ENCODE measurements around the gene LGR5.

Gene LGR5

DNA sequence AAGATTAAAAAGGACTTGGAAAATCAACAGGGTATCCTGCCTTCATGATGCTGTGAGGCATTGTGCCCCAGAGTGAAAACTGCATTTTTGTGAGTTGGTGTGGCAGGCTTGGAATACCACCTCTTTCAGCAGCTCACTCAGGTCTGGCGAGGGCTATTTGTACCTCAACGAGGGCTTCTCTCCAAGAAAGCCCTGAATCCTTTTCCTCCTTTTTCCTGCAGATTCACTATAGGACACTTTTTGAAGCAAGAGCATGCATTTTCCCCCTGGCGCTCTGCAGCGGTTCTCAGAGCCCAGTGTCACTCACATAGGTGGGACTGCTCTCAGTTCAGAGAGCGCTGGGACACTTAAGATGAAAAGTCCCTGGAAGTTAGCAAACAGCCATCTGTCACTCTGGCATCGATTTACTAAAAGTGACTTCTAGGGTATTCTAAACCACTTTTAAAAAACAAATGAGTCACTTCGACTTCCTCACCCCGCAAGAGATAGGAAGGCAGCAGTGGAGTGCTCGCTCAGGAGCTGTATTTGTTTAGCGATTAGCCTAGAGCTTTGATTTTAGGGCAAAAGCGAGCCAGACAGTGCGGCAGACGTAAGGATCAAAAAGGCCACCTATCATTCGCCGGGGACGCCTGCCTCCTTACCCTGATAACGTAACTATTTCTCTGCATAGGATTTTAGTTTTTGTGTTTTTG lies 782 bp upstream of the LGR5 start:
- DNase-seq (ENCODE audit: low read depth in 4 of 4, low spot score in 1 of 4): no peak

GRCh38 chr12:71439362-71439612 lies 311 bp upstream of the LGR5 start:
- DNase-seq (ENCODE audit: low read depth in 4 of 4, low spot score in 1 of 4): no peak

GRCh38 chr12:71440345-71440762 lies 756 bp downstream of the LGR5 start:
- DNase-seq (ENCODE audit: low read depth in 4 of 4, low spot score in 1 of 4): no peak

- no peak for DNase-seq (ENCODE audit: low read depth in 4 of 4, low spot score in 1 of 4)
These were observed 1.5 kb downstream of the LGR5 start for GRCh38 chr12:71440763-71441748.

DNA sequence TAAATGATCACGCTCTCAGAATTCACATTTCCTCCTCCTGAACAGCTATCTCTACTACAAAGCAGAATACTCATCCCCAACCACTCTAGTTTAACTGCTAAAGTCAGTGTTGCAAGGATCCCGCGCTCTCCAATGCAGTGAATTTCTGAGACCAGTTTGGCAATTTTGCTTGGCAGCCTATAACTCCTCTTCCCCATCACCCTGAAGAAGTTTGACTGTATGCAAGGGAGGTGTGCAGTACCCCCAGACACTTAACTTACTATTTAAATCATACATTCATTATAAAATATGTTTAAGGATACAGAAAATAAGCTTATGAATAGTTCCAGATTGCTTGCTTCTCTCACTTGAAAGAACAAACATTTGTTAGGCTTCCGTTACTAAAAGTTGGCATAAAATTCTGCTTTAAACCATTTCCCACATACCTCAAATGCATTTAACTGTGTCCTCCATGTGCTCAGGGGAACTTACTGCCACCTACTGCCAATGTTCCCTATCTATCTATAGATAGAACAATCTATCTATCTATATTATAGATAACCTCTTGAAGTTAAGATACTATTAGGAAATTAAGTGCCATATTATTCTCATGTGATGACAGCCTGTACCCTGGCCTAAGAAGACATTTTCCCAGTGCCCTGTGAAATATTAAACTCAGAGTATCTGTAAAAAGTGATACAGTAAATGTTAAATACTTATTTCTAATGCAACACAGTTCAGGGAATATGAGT lies 2.4 kb downstream of the LGR5 start:
- DNase-seq (ENCODE audit: low read depth in 4 of 4, low spot score in 1 of 4): no peak

GRCh38 chr12:71442567-71442931 lies 3.0 kb downstream of the LGR5 start:
- DNase-seq (ENCODE audit: low read depth in 4 of 4, low spot score in 1 of 4): no peak

DNA sequence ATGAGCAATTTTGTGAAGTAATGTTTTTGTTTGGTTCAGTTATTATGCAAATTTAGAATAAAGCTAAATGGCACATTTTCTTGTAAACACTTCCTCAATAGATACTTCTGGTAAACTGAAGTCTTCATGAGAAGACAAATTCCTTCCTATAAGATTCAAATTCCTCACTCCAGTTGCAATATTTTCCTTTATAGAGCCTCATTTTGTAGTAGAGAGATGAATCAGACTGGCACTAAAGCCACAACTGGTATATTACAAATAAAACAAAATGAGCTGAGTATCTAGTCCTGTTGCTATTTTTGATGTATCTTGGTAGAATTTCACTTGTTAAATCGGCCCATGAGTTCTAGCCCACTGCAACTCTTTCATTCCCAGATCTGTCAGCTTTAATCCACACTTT lies 5.5 kb downstream of the LGR5 start:
- DNase-seq (ENCODE audit: low read depth in 4 of 4, low spot score in 1 of 4): no peak

DNA sequence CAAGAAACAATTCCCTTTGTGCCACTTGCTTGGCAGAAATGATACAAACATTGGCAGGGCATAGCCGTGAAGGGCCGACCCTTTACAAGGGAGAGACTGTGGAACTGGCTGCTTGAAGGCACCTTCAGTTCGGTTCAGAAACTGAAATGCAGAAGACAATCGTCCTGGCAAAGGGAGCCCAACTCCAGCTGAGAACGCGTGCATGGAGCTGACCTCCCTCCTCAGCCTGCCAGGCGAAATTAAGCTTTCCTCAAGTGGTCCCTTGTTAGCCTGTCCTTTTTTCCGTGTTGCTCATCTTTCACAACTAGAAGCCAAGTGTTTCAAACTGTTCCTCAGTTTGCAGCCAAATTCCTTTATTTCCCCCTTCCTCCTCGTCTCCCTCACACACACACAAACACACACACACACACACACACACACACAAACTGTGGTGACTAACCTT lies 8.1 kb downstream of the LGR5 start:
- no peak for DNase-seq (ENCODE audit: low read depth in 4 of 4, low spot score in 1 of 4)

DNA sequence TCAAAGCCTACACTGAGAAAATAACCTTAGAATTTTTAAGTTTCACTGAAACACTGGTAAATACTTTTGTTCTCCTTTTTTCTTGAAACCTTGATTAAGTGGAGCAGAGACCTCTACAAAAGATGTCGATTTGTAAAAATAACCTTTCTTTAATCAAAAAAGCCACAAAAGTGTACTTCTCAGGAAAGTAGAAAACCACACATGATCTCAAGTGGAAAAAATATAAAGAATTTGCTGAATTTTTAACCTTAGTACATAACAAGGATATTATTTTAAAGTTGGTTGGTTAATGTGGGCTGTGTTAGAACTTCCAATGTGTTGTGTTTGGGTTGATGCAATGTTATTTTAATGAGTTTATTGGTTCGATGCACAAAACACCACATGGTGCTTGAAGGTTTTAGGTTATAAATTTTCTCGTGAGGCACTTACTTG lies 8.6 kb downstream of the LGR5 start:
- no peak for DNase-seq (ENCODE audit: low read depth in 4 of 4, low spot score in 1 of 4)

DNA sequence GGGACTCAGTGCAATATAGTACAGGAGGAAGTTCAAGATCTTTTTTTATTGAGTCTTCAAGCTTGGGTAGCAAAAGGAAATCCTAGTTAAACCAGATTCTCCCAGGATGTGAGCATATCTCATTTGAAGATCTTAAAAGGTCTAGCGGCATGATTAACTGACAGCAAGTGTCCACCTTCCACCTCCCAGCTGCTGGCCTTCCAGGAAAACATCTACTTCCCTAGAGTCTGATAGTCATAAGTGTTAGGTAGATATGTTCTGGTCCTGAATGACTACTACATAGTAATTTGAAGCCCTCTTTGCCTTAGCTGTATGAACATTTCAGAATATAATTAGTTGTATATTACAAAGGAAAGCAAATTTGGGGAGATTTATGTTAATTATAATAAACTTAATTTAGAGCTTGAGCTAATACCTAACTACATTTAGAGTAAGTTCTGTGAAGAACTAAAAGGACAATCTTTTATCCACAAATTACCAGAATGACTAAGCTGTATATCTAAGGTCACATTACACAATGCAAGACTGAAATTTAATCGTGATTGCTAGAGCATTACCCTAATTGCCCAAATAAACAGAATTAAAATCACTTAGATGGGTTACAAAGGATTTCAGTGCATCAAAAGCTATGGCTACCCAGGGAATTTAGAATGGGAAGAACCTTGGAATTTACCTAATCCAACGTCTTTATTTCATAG lies 9.9 kb downstream of the LGR5 start:
- DNase-seq (ENCODE audit: low read depth in 4 of 4, low spot score in 1 of 4): no peak

- no peak for DNase-seq (ENCODE audit: low read depth in 4 of 4, low spot score in 1 of 4)
These were observed 12.4 kb downstream of the LGR5 start for GRCh38 chr12:71452006-71452405.

GRCh38 chr12:71455028-71455737 lies 15.6 kb downstream of the LGR5 start:
- DNase-seq (ENCODE audit: low read depth in 4 of 4, low spot score in 1 of 4): no peak

GRCh38 chr12:71456316-71456715 lies 16.7 kb downstream of the LGR5 start:
- DNase-seq (ENCODE audit: low read depth in 4 of 4, low spot score in 1 of 4): no peak

DNA sequence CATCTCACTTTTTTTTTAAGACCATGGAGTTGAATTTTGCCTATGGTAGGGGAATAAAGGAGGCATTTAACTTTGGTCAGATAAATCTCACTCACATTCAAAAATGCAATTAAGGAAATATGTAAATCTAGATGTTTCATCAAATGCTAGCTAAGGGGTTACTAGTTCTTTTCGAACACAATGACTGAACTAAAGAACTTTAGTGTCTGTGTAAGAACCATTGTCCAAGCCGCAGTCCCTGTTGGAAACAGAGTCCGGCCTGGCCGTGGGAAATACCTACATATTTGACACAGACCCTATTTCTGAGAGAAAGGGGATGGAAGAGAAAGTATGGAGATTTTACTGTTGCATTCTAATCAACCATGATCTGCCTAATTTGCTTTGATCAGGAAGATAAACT lies 17.4 kb downstream of the LGR5 start:
- no peak for DNase-seq (ENCODE audit: low read depth in 4 of 4, low spot score in 1 of 4)

DNA sequence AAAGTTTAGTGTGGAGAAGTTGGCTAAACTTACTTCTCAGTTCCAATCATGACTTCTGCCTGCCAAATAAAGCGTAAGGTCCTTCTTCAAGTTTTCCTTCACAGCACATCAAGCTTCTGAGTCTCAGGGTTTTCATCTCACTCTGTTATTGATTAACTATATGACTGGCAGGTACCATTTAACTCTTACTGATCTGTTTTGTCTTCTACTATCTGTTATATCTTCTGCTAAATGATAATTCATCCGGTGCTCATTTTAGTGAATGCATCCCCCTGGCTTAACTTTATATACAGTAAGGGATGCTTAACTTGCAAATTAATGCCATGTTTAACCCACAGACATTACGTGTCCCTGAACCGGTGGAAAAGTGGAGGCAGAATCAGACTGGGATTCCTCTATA lies 20.7 kb downstream of the LGR5 start:
- DNase-seq (ENCODE audit: low read depth in 4 of 4, low spot score in 1 of 4): no peak

DNA sequence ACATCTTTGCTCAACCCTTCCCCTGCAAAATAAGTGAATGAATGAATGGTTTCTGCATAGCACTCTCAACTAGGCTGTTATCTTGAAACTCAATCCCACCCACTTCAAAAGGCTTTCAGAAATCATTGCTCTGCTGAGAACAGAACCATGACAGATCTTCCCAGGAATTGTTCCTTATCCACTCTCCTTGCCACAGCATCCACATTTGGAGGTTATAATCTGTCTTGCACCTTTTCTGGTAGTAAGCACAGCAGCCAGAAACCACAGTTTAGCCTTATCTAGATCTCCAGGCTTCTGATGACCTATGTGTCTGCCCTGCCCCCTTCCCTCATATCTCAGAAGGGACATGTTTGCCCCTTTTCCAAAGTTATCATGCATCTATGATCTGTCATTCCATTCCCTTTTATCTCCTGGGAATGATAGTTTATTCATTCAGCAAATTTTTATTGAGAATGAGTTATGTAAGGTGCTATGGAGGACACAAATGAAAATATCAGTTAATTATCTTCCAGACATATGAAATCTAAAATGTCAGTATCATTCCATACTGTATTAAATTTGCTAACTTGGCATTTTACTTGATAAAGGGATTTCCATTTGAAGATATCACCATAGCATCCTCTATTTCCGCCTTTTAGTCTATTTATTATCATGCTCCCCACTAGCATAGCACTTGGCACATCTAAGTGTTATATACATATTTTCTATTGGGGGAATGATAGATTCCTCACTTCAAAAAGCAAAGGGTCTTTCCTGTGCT lies 21.4 kb downstream of the LGR5 start:
- no peak for DNase-seq (ENCODE audit: low read depth in 4 of 4, low spot score in 1 of 4)

GRCh38 chr12:71461787-71462328 lies 22.3 kb downstream of the LGR5 start:
- no peak for DNase-seq (ENCODE audit: low read depth in 4 of 4, low spot score in 1 of 4)

- no peak for DNase-seq (ENCODE audit: low read depth in 4 of 4, low spot score in 1 of 4)
These were observed 26.2 kb downstream of the LGR5 start for GRCh38 chr12:71465796-71466195.

- no peak for DNase-seq (ENCODE audit: low read depth in 4 of 4, low spot score in 1 of 4)
These were observed 29.7 kb downstream of the LGR5 start for GRCh38 chr12:71469258-71469750.
